GM23338 (cell line): ENCODE measurements around the gene LINGO1.
A peak's percentile ranks its signal among the peaks of the same experiment; 100 is the strongest.

Experiments
- CTCF ChIP-seq, 2 experiments: fragments of 200-600 bp in 1 of 2; sonication (generic) in 1 of 2; conservative IDR thresholded peaks; 2 replicates each; pipeline versions ENCODE4 v1.5.1 to v1.6.1; 2016 to 2017; ENCODE audit warnings: antibody characterized with exemption in 2 of 2, low read depth in 2 of 2, mild to moderate bottlenecking in 2 of 2, moderate library complexity in 1 of 2
- POLR2AphosphoS5 ChIP-seq: IDR thresholded peaks from 2 replicates; pipeline ENCODE4 v1.6.1; 2016; ENCODE audit warnings: antibody characterized with exemption, low read depth

- TF ChIP-seq CTCF (conservative IDR thresholded peaks at IDR 0.05; ENCODE audit: low read depth in 2 of 2) (no peak), POLR2AphosphoS5 (0 out of 2 replicates have a peak, but pooled peaks have one; percentile 8)
Observed at GRCh38 chr15:77622934-77623754, 9.6 kb downstream of the LINGO1 start.
